K562 (cell line): Measurements from ENCODE around the gene ASCC3. TPM values are rescaled to one million over a fixed set of nuclear protein-coding genes. Genes with fewer than 3 reads are reported as not detected.

Source experiments
- ATAC-seq: fragments of 200-7000 bp; cut with Tn5 transposase; 3 replicates; pipeline ENCODE4 v1.9.1; 2020; ENCODE audit warnings: moderate library complexity
- BruUV-seq: library from RNA; stranded (reverse); fragments of 400-500 nt; replicated peaks from 2 replicates; lab custom pipeline; 2021; lab: Mats Ljungman, UMichigan
- CTCF ChIA-PET: fragments of 300-600 bp; formaldehyde crosslinking; extraction: SDS; loops from one replicate; lab custom pipeline; 2021; ENCODE audit warnings: low intra/inter-chr PET ratio; lab: Yijun Ruan, JAX
- POLR2A ChIA-PET: fragments of 300-600, 350-650 bp; sonication (Branson Sonifier 250); formaldehyde crosslinking; extraction: SDS; loops from one replicate; lab custom pipeline; 2021; ENCODE audit warnings: antibody characterized with exemption, inconsistent platforms; lab: Yijun Ruan, JAX
- DNase-seq, 4 experiments: peaks; one replicate each; pipeline versions ENCODE4 v3.0.0 to v3.0.0-alpha.2; 2011 to 2018; ENCODE audit warnings: low spot score in 3 of 4, mixed read lengths in 3 of 4; ENCODE audit errors: extremely low read depth in 1 of 4
- FAIRE-seq: peaks from 2 replicates; lab custom pipeline; 2011; peaks lifted over from hg19 to GRCh38; lab: Jason Lieb, UNC
- H2AFZ ChIP-seq: 2 replicates; pipeline ENCODE4 v1.6.0; 2011; ENCODE audit warnings: low read depth, low read length, control low read depth, inconsistent platforms
- H3K27ac ChIP-seq: fragments of 200-600 bp; 3 replicates; pipeline ENCODE4 v1.8.0; 2011; ENCODE audit warnings: low read depth, mild to moderate bottlenecking, control low read depth, inconsistent platforms, low read length, moderate library complexity, mixed read lengths; ENCODE audit errors: extremely low read depth
- H3K27me3 ChIP-seq, 2 experiments: fragments of 300-600 bp in 1 of 2; 2 replicates in 1 of 2; 3 replicates in 1 of 2; pipeline versions ENCODE4 v1.6.0 to v1.8.0; 2011; ENCODE audit warnings: inconsistent platforms in 2 of 2, low read length in 2 of 2, mild to moderate bottlenecking in 1 of 2, mixed read lengths in 1 of 2, moderate library complexity in 1 of 2; ENCODE audit not compliant: control insufficient read depth in 2 of 2, insufficient read depth in 2 of 2
- H3K36me3 ChIP-seq: fragments of 300-600 bp; 3 replicates; pipeline ENCODE4 v1.8.0; 2011; ENCODE audit warnings: mild to moderate bottlenecking, low read length, inconsistent platforms; ENCODE audit not compliant: control insufficient read depth, insufficient read depth
- H3K4me1 ChIP-seq, 2 experiments: fragments of 200-600 bp in 1 of 2; replicated peaks in 1 of 2; 2 replicates in 1 of 2; 3 replicates in 1 of 2; pipeline versions ENCODE4 v1.5.1 to v1.8.0; 2011; ENCODE audit warnings: inconsistent platforms in 2 of 2, low read length in 2 of 2, mild to moderate bottlenecking in 1 of 2, mixed read lengths in 1 of 2, moderate library complexity in 1 of 2; ENCODE audit not compliant: control insufficient read depth in 2 of 2, insufficient read depth in 2 of 2
- H3K4me2 ChIP-seq: 2 replicates; pipeline ENCODE4 v1.6.1; 2011; ENCODE audit warnings: low read length, control low read depth, inconsistent platforms, mixed read lengths; ENCODE audit not compliant: insufficient read depth
- H3K4me3 ChIP-seq: fragments of 200-600 bp; sonication (generic), shearing (Covaris generic); 2 replicates; pipeline ENCODE4 v1.5.1; 2016; ENCODE audit warnings: control low read depth, inconsistent platforms
- H3K79me2 ChIP-seq: fragments of 200-600 bp; 3 replicates; pipeline ENCODE4 v1.8.0; 2011; ENCODE audit warnings: low read length, inconsistent platforms; ENCODE audit not compliant: control insufficient read depth, insufficient read depth
- H3K9ac ChIP-seq, 2 experiments: 2 replicates each; pipeline versions ENCODE4 v1.6.0 to v1.6.1; 2011; ENCODE audit warnings: low read depth in 2 of 2, low read length in 2 of 2, control low read depth in 1 of 2, inconsistent platforms in 1 of 2, mild to moderate bottlenecking in 1 of 2, mixed read lengths in 1 of 2; ENCODE audit not compliant: insufficient read depth in 1 of 2
- H3K9me1 ChIP-seq: one replicate; pipeline ENCODE4 v1.6.0; 2011; ENCODE audit warnings: inconsistent platforms, mild to moderate bottlenecking, low read length, moderate library complexity; ENCODE audit not compliant: control insufficient read depth, insufficient read depth
- H3K9me3 ChIP-seq: replicated peaks from 2 replicates; pipeline ENCODE4 v1.5.1; 2011; ENCODE audit warnings: low read depth, low read length, inconsistent platforms; ENCODE audit not compliant: control insufficient read depth, insufficient read depth
- H4K20me1 ChIP-seq: replicated peaks from 2 replicates; pipeline ENCODE4 v1.6.1; 2011; ENCODE audit warnings: low read length, inconsistent platforms, mixed read lengths; ENCODE audit not compliant: control insufficient read depth, insufficient read depth
- BRD4 ChIP-seq: fragments of 200-600 bp; sonication (generic); IDR thresholded peaks from 2 replicates; pipeline ENCODE4 v1.6.1; 2017; ENCODE audit warnings: inconsistent platforms
- CREBBP ChIP-seq: IDR thresholded peaks from one replicate; pipeline ENCODE4 v1.6.1; 2012; ENCODE audit warnings: low read depth, mild to moderate bottlenecking, control low read depth, inconsistent platforms, low read length
- ELK3 ChIP-seq: fragments of 450-650 bp; formaldehyde crosslinking; IDR thresholded peaks from 2 replicates; pipeline ENCODE4 v1.4.0; 2020; ENCODE audit warnings: mild to moderate bottlenecking
- THAP12 ChIP-seq: fragments of 250-450 bp; sonication (Bioruptor Pico); IDR thresholded peaks from 2 replicates; pipeline ENCODE4 v1.9.0; 2021; ENCODE audit warnings: mild to moderate bottlenecking, inconsistent platforms
- U2AF2 ChIP-seq: fragments of 200-400 bp; formaldehyde crosslinking; optimal IDR thresholded peaks from 2 replicates; pipeline ENCODE3; 2017; ENCODE audit warnings: low read depth, mild to moderate bottlenecking, low read length
- ZNF77 ChIP-seq: fragments of 250-450 bp; sonication (Bioruptor Pico); IDR thresholded peaks from 2 replicates; pipeline ENCODE4 v1.5.0; 2020
- WGBS: fragments of 100-300 bp; shearing (Covaris generic); methylation state at CpG from one replicate; pipeline ENCODE4 v1.1.6; 2016; ENCODE audit warnings: low coverage, mixed read lengths; ENCODE audit not compliant: insufficient coverage; ENCODE audit errors: missing lambda C conversion rate; 5-methylcytosine and 5-hydroxymethylcytosine counted together
- in situ Hi-C: fragments of 300-500 bp; cut with MboI; formaldehyde crosslinking; loops from 4 replicates; pipeline ENCODE4 v1.15.0; 2018; ENCODE audit warnings: inconsistent platforms, mixed read lengths
- intact Hi-C: fragments of 100-400 bp; cut with micrococcal nuclease; formaldehyde crosslinking; loops from 2 replicates; pipeline ENCODE4 v1.14.2; 2022
- polyA plus RNA-seq, 8 experiments: library from polyadenylated mRNA; depleted of rRNA in 4 of 8; stranded (reverse) in 5 of 8; unstranded in 3 of 8; fragments of >200 nt; fragmentation: Nextera tagmentation in 2 of 8; fragmentation: Illumina TruSeq in 1 of 8; extraction: Ambion mirVana in 2 of 8; extraction: Trizol in 1 of 8; gene quantifications; 2 replicates each; pipeline versions ENCODE4 v1.2.1 to v1.2.3, GENCODE V29; 2011 to 2014; ENCODE audit warnings: inconsistent platforms in 1 of 8, missing spikeins in 1 of 8
- total RNA-seq, 7 experiments: library from RNA; depleted of rRNA in 6 of 7; stranded (reverse); fragments of >200 nt in 6 of 7; fragmentation: Illumina TruSeq in 2 of 7; extraction: Trizol in 2 of 7; gene quantifications; 2 replicates each; pipeline versions ENCODE4 v1.2.1 to v1.2.3, GENCODE V29; 2011 to 2021; ENCODE audit warnings: low replicate concordance in 1 of 7

ASCC3 gene
- total and polyA plus RNA-seq, 9 of the 15 experiments (the other 6 are each of a cell fraction or from before 2014, with no cell fraction given) = 16.1 to 56.1 (median 33.9) TPM

GRCh38 chr6:100620085-100620840, 260.9 kb downstream of the ASCC3 start:
- Histone ChIP-seq H3K9me1 (no peaks in the 10 kb centered on the region), H3K9me3 (no peaks in the 10 kb centered on the region), H3K4me3 (no peak overlapping the region), H2AFZ (no peak overlapping the region), H3K4me1 (no peaks in the 10 kb centered on the region), H4K20me1 (no peaks in the 10 kb centered on the region), H3K27ac (no peak overlapping the region), H3K79me2 (no peaks in the 10 kb centered on the region), H3K9ac (no peak overlapping the region), H3K36me3 (peaks cover 13% of the 10 kb centered on the region; the same call in 2 of the 3 replicates), H3K4me2 (no peak overlapping the region), H3K27me3 (no peaks in the 10 kb centered on the region)
- in situ Hi-C loops (no loop called here), intact Hi-C loops (no loop called here)
- no peak for FAIRE-seq
- DNase-seq = no peak
- TF ChIP-seq ZNF77 (CRISPR knock-in tag) (no peak), BRD4 (no peak), THAP12 (CRISPR knock-in tag) (no peak), CREBBP (no peak), ELK3 (no peak), U2AF2 (no peak)
- WGBS = 96% methylated on average over 3 of the region's 3 CpGs
- ATAC-seq = no peak
- BruUV-seq = no TSS peak
- POLR2A ChIA-PET = interaction anchor here (1.4 kb wide), 1 partner anchor 10 kb away, joined by 3 read pairs; no protein-coding TSS in a partner anchor
- CTCF ChIA-PET = no interaction called here
